HepG2 (cell line): ENCODE results near the gene C17orf58. TPM values are rescaled to one million over a fixed set of nuclear protein-coding genes. Genes with fewer than 3 reads are reported as not detected.

Source experiments
- ATAC-seq: fragments of 200-7000 bp; cut with Tn5 transposase; 3 replicates; pipeline ENCODE4 v1.9.1; 2020; ENCODE audit warnings: mild to moderate bottlenecking, moderate library complexity
- BruUV-seq: library from RNA; stranded (reverse); fragments of 400-500 nt; replicated peaks from 2 replicates; lab custom pipeline; 2021; lab: Mats Ljungman, UMichigan
- CTCF ChIA-PET: fragments of 300-600 bp; formaldehyde crosslinking; extraction: SDS; loops from one replicate; lab custom pipeline; 2021; ENCODE audit warnings: low total read pairs, inconsistent platforms, low intra/inter-chr PET ratio; lab: Yijun Ruan, JAX
- POLR2A ChIA-PET: fragments of 350-600 bp; sonication (Branson Sonifier 250); formaldehyde crosslinking; loops from one replicate; lab custom pipeline; 2020; ENCODE audit warnings: antibody characterized with exemption, inconsistent platforms; lab: Yijun Ruan, JAX
- DNase-seq: peaks from one replicate; pipeline ENCODE4 v3.0.0-alpha.2; 2015; ENCODE audit warnings: low spot score
- FAIRE-seq: peaks from 3 replicates; lab custom pipeline; 2011; peaks lifted over from hg19 to GRCh38; lab: Jason Lieb, UNC
- H2AFZ ChIP-seq: one replicate; pipeline ENCODE4 v1.6.1; 2011; ENCODE audit warnings: low read length, inconsistent platforms
- H3K27ac ChIP-seq: fragments of 300-600 bp; 3 replicates; pipeline ENCODE4 v1.8.0; 2011; ENCODE audit warnings: mixed run types, mild to moderate bottlenecking, mixed read lengths, low read length, inconsistent platforms; ENCODE audit not compliant: insufficient read depth; ENCODE audit errors: extremely low read length
- H3K27me3 ChIP-seq, 2 experiments: fragments of 200-600 bp in 1 of 2; 2 replicates in 1 of 2; 3 replicates in 1 of 2; pipeline versions ENCODE4 v1.6.0 to v1.8.0; 2011; ENCODE audit warnings: low read length in 2 of 2, mild to moderate bottlenecking in 2 of 2, moderate library complexity in 2 of 2, inconsistent platforms in 1 of 2; ENCODE audit not compliant: insufficient read depth in 2 of 2, control insufficient read depth in 1 of 2
- H3K36me3 ChIP-seq, 2 experiments: fragments of 200-600 bp in 1 of 2; replicated peaks in 1 of 2; 2 replicates in 1 of 2; 3 replicates in 1 of 2; pipeline versions ENCODE4 v1.5.1 to v1.8.0; 2011; ENCODE audit warnings: low read length in 2 of 2, inconsistent platforms in 1 of 2; ENCODE audit not compliant: insufficient read depth in 2 of 2, control insufficient read depth in 1 of 2
- H3K4me1 ChIP-seq: 2 replicates; pipeline ENCODE4 v1.5.1; 2012; ENCODE audit warnings: low read length, inconsistent platforms; ENCODE audit not compliant: insufficient read depth
- H3K4me2 ChIP-seq: 2 replicates; pipeline ENCODE4 v1.6.0; 2011; ENCODE audit warnings: low read depth, low read length, inconsistent platforms
- H3K4me3 ChIP-seq, 3 experiments: fragments of 200-600 bp in 1 of 3; sonication (generic), shearing (Covaris generic) in 1 of 3; replicated peaks in 1 of 3; 2 replicates each; pipeline ENCODE4 v1.5.1; 2011 to 2016; ENCODE audit warnings: low read length in 3 of 3, inconsistent platforms in 2 of 3, low read depth in 2 of 3, mild to moderate bottlenecking in 2 of 3, control low read depth in 1 of 3, mixed read lengths in 1 of 3; ENCODE audit not compliant: insufficient read depth in 1 of 3
- H3K79me2 ChIP-seq: one replicate; pipeline ENCODE4 v1.6.1; 2011; ENCODE audit warnings: low read length, inconsistent platforms; ENCODE audit not compliant: insufficient read depth
- H3K9ac ChIP-seq: 2 replicates; pipeline ENCODE4 v1.6.0; 2011; ENCODE audit warnings: mild to moderate bottlenecking, low read depth, low read length, inconsistent platforms; ENCODE audit not compliant: insufficient read depth
- H3K9me3 ChIP-seq: 2 replicates; pipeline ENCODE4 v1.5.1; 2012; ENCODE audit warnings: mild to moderate bottlenecking, low read length
- H4K20me1 ChIP-seq: 2 replicates; pipeline ENCODE4 v1.6.0; 2011; ENCODE audit warnings: inconsistent platforms, mild to moderate bottlenecking, low read length, moderate library complexity; ENCODE audit not compliant: insufficient read depth
- CREB1 ChIP-seq, 2 experiments: fragments of 450-650 bp in 1 of 2; IDR thresholded peaks; 2 replicates each; pipeline ENCODE4 v1.6.1; 2016 to 2017; ENCODE audit warnings: control low read depth in 1 of 2, mild to moderate bottlenecking in 1 of 2, missing compliant biosample characterization in 1 of 2, missing genetic modification characterization in 1 of 2
- HDAC6 ChIP-seq: fragments of 200-600 bp; sonication (generic); IDR thresholded peaks from 2 replicates; pipeline ENCODE4 v1.7.0; 2017; ENCODE audit warnings: mild to moderate bottlenecking, antibody characterized with exemption, low read length, low read depth
- HOXA7 ChIP-seq: sonication (generic); formaldehyde crosslinking; IDR thresholded peaks from 2 replicates; pipeline ENCODE4 v1.8.1; 2022; ENCODE audit warnings: mild to moderate bottlenecking, missing genetic modification reagents, moderate library complexity
- KLF11 ChIP-seq: IDR thresholded peaks from 2 replicates; pipeline ENCODE4 v1.6.1; 2016; ENCODE audit warnings: missing compliant biosample characterization
- RARG ChIP-seq: sonication (generic); formaldehyde crosslinking; IDR thresholded peaks from 2 replicates; pipeline ENCODE4 v1.4.0; 2020; ENCODE audit warnings: low read depth, mild to moderate bottlenecking, missing genetic modification reagents
- RBFOX2 ChIP-seq: fragments of 200-400 bp; formaldehyde crosslinking; IDR thresholded peaks from 2 replicates; pipeline ENCODE4 v1.6.1; 2017; ENCODE audit warnings: low read depth, mild to moderate bottlenecking, low read length
- ZBTB21 ChIP-seq: sonication (generic); formaldehyde crosslinking; IDR thresholded peaks from 2 replicates; pipeline ENCODE4 v1.4.0; 2020; ENCODE audit warnings: missing genetic modification reagents
- ZBTB3 ChIP-seq: sonication (generic); formaldehyde crosslinking; IDR thresholded peaks from 2 replicates; pipeline ENCODE4 v1.4.0; 2020; ENCODE audit warnings: low read depth, mild to moderate bottlenecking, moderate library complexity, missing genetic modification reagents, borderline replicate concordance
- ZNF264 ChIP-seq: sonication (generic); formaldehyde crosslinking; IDR thresholded peaks from 2 replicates; pipeline ENCODE4 v1.4.0; 2020; ENCODE audit warnings: missing genetic modification reagents
- ZNF430 ChIP-seq: sonication (generic); formaldehyde crosslinking; IDR thresholded peaks from 2 replicates; pipeline ENCODE4 v1.9.0; 2021; ENCODE audit warnings: mild to moderate bottlenecking, missing genetic modification reagents
- ZNF556 ChIP-seq: sonication (generic); formaldehyde crosslinking; IDR thresholded peaks from 2 replicates; pipeline ENCODE4 v1.4.0; 2020; ENCODE audit warnings: mild to moderate bottlenecking, missing genetic modification reagents, borderline replicate concordance
- ZNF615 ChIP-seq: sonication (generic); formaldehyde crosslinking; IDR thresholded peaks from 2 replicates; pipeline ENCODE4 v1.5.0; 2020; ENCODE audit warnings: mild to moderate bottlenecking, missing genetic modification reagents, borderline replicate concordance
- WGBS: methylation state at CpG from one replicate; pipeline ENCODE4 v1.1.6; 2017; ENCODE audit warnings: low lambda C conversion rate; 5-methylcytosine and 5-hydroxymethylcytosine counted together
- in situ Hi-C: cut with HindIII; loops from 2 replicates; pipeline ENCODE4 v1.10.0; 2017; ENCODE audit warnings: low pct_unique_long_range_greater_than_20kb; ENCODE audit not compliant: extremely low pct_ligation_motif_present
- intact Hi-C: fragments of 100-400 bp; cut with micrococcal nuclease; formaldehyde crosslinking; loops from one replicate; pipeline ENCODE4 v1.10.0; 2022; ENCODE audit not compliant: unreplicated experiment
- polyA plus RNA-seq, 8 experiments: library from polyadenylated mRNA; depleted of rRNA in 3 of 8; stranded (reverse) in 7 of 8; unstranded in 1 of 8; fragments of >200 nt; fragmentation: Illumina TruSeq in 4 of 8; extraction: Trizol in 4 of 8; gene quantifications; 2 replicates each; pipeline versions ENCODE4 v1.2.1 to v1.2.3, GENCODE V29; 2011 to 2016; ENCODE audit warnings: low read depth in 4 of 8, missing spikeins in 1 of 8, mixed read lengths in 1 of 8; ENCODE audit not compliant: insufficient read depth in 1 of 8
- total RNA-seq, 5 experiments: library from RNA; depleted of rRNA; stranded (reverse); fragments of >200 nt; fragmentation: Illumina TruSeq; extraction: Trizol; gene quantifications; 2 replicates each; pipeline ENCODE4 v1.2.3, GENCODE V29; 2016; ENCODE audit warnings: low read depth in 1 of 5
- TF ChIP-seq, protein P1 (sequence below): sonication (generic); formaldehyde crosslinking; IDR thresholded peaks from 2 replicates; pipeline ENCODE4 v1.5.0; 2020; ENCODE audit warnings: missing genetic modification reagents, mild to moderate bottlenecking, borderline replicate concordance
- TF ChIP-seq, protein P2 (sequence below): fragments of 450-650 bp; IDR thresholded peaks from 2 replicates; pipeline ENCODE4 v1.6.1; 2016
- TF ChIP-seq, protein P3 (sequence below): sonication (generic); IDR thresholded peaks from 2 replicates; pipeline ENCODE4 v1.6.1; 2016; ENCODE audit warnings: low read depth, borderline replicate concordance

C17orf58 gene
- total and polyA plus RNA-seq, 2 of the 13 experiments (the other 11 are each of a cell fraction or from before 2014, with no cell fraction given) = 15.6 to 15.8 TPM

DNA sequence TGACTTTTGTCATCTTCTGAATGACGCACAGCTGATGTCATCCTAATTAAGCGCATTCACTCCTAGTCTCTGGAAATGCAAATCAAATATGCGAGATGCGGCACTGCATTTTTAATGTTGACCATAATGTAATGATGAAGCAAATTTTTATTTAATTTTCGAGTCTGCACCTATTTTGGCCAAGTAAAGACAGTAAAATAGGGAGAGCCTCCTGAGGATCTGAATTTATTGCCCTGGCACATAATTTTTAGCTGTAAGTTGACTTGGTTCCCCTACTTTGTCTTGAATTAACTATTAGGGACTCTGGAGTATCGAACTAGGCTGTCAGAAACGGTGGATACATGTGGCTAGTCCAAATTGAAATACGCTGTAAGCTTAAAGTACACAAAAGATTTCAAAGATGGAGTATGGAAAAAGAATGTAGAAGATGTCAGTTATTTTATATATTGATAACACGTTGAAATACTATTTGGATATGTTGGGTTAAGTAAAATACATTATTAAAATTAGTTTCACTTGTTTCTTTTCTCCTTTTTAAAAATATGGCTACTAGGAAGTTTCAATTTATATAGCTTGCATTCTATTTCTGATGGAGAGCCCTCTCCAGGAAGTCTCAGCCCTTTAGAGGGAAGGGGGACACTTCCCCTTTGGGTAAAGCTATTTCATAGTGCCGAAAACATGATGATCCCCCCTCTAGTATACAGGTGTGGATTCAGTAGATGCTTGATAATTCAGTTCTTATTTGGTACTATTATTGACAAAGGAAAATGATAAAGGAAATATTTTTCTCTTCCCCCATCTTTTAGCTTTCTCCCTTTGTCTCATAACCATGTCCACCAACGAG, 40.3 kb upstream of the C17orf58 start:
- Histone ChIP-seq H3K79me2 (peaks cover 40% of the 10 kb centered on the region), H3K27me3 (no peaks in the 10 kb centered on the region; a peak in 1 of 5 replicates), H3K4me2 (peak overlapping the region; percentile 73), H4K20me1 (peaks cover 8% of the 10 kb centered on the region; the same call in 1 of the 2 replicates), H2AFZ (no peak overlapping the region), H3K4me3 (peak overlapping the region; percentile 81 to 98 (median 93)), H3K9ac (peak overlapping the region; percentile 100), H3K9me3 (no peaks in the 10 kb centered on the region), H3K27ac (peak overlapping the region; percentile 97)
- in situ Hi-C loops = no loop called here
- DNase-seq (no peak), FAIRE-seq (no peak)
- POLR2A ChIA-PET = interaction anchor here (1.2 to 2.7 kb wide), 4 partner anchors 16 to 63 kb away, joined by 3 to 44 read pairs (median 4); no protein-coding TSS in a partner anchor
- intact Hi-C loops = loop anchor here (10.0 kb wide), 1 partner anchor 418 kb away; the partner anchor contains the start of gene WIPI1
- peak; percentile 32; the same call in 1 of the 2 replicates for TF ChIP-seq ZBTB21 (CRISPR knock-in tag)
- 0 out of 2 replicates have a peak, but pooled peaks have one; percentile 5 for TF ChIP-seq ZNF615 (CRISPR knock-in tag)
- no peak for TF ChIP-seq KLF11
- TF ChIP-seq, protein P1, sequence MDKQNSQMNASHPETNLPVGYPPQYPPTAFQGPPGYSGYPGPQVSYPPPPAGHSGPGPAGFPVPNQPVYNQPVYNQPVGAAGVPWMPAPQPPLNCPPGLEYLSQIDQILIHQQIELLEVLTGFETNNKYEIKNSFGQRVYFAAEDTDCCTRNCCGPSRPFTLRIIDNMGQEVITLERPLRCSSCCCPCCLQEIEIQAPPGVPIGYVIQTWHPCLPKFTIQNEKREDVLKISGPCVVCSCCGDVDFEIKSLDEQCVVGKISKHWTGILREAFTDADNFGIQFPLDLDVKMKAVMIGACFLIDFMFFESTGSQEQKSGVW = 0 out of 2 replicates have a peak, but pooled peaks have one; percentile 43
- TF ChIP-seq RARG (CRISPR knock-in tag) = 0 out of 2 replicates have a peak, but pooled peaks have one; percentile 64
- peak; percentile 1; the same call in 1 of the 2 replicates for TF ChIP-seq ZNF556 (CRISPR knock-in tag)
- no peak for TF ChIP-seq HOXA7
- TF ChIP-seq, protein P2, sequence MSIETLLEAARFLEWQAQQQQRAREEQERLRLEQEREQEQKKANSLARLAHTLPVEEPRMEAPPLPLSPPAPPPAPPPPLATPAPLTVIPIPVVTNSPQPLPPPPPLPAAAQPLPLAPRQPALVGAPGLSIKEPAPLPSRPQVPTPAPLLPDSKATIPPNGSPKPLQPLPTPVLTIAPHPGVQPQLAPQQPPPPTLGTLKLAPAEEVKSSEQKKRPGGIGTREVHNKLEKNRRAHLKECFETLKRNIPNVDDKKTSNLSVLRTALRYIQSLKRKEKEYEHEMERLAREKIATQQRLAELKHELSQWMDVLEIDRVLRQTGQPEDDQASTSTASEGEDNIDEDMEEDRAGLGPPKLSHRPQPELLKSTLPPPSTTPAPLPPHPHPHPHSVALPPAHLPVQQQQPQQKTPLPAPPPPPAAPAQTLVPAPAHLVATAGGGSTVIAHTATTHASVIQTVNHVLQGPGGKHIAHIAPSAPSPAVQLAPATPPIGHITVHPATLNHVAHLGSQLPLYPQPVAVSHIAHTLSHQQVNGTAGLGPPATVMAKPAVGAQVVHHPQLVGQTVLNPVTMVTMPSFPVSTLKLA = no peak
- TF ChIP-seq RBFOX2 = peak; percentile 32
- TF ChIP-seq CREB1 (IDR thresholded peaks at IDR 0.05) = peak; percentile 68
- TF ChIP-seq CREB1 (CRISPR knock-in tag; IDR thresholded peaks at IDR 0.05) = no peak
- TF ChIP-seq HDAC6 = peak; percentile 63; the same call in 1 of the 2 replicates
- 0 out of 2 replicates have a peak, but pooled peaks have one; percentile 12 for TF ChIP-seq ZNF430 (CRISPR knock-in tag)
- no peak for TF ChIP-seq ZNF264 (CRISPR knock-in tag)
- TF ChIP-seq, protein P3, sequence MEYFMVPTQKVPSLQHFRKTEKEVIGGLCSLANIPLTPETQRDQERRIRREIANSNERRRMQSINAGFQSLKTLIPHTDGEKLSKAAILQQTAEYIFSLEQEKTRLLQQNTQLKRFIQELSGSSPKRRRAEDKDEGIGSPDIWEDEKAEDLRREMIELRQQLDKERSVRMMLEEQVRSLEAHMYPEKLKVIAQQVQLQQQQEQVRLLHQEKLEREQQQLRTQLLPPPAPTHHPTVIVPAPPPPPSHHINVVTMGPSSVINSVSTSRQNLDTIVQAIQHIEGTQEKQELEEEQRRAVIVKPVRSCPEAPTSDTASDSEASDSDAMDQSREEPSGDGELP = peak; percentile 51; the same call in 1 of the 2 replicates
- TF ChIP-seq ZBTB3 = peak; percentile 25; the same call in 1 of the 2 replicates
- TF ChIP-seq, all 625 proteins: peak for 11
- CTCF ChIA-PET = no interaction called here
- WGBS = 12% methylated on average over 11 of the region's 11 CpGs
- no peak for ATAC-seq
- peaks cover 16 to 42% of the 10 kb centered on the region in 2 experiments for H3K36me3 ChIP-seq
- no TSS peak for BruUV-seq
- H3K4me1 ChIP-seq = peaks cover 49% of the 10 kb centered on the region
